ENCODE results near the gene SMG1.
"Not testable (repeated sequence)": the region's sequence is repeated elsewhere in the genome, so short reads cannot be mapped to it uniquely, and the experiment has no call there.

Gene SMG1

GRCh38 chr16:18757960-18758660, 168.1 kb downstream of the SMG1 start:
- DNase-seq: not testable (repeated sequence)

GRCh38 chr16:18756639-18757038, 169.6 kb downstream of the SMG1 start:
- not testable (repeated sequence) for DNase-seq
